PC-9 (cell line): ENCODE data around the gene SHC2.

ENCODE experiments used
- CTCF ChIP-seq: fragments of 200-600 bp; sonication (generic); conservative IDR thresholded peaks from 2 replicates; pipeline ENCODE4 v1.6.1; 2017; ENCODE audit warnings: mixed run types, antibody characterized with exemption, mild to moderate bottlenecking, moderate library complexity
- EZH2 ChIP-seq: fragments of 200-600 bp; sonication (generic); IDR thresholded peaks from 2 replicates; pipeline ENCODE4 v1.8.0; 2017; ENCODE audit warnings: antibody characterized with exemption, low read depth

GRCh38 chr19:391726-392374, 69.0 kb downstream of the SHC2 start:
- TF ChIP-seq CTCF (no peak), EZH2 (no peak)
